H1 (cell line): ENCODE results near the gene AURKAIP1. TPM values are rescaled to one million over a fixed set of nuclear protein-coding genes. Genes with fewer than 3 reads are reported as not detected.

Experiments used
- CTCF ChIA-PET: fragments of 300-600 bp; sonication (Branson Sonifier 250); formaldehyde crosslinking; loops from one replicate; lab custom pipeline; 2021; ENCODE audit not compliant: partially characterized antibody; lab: Charles Lee
- POLR2A ChIA-PET: fragments of 300-600 bp; sonication (Branson Sonifier 250); formaldehyde crosslinking; loops from one replicate; lab custom pipeline; 2021; ENCODE audit warnings: inconsistent platforms; ENCODE audit not compliant: partially characterized antibody; lab: Charles Lee
- DNase-seq, 2 experiments: peaks; one replicate each; pipeline versions ENCODE4 v3.0.0 to v3.0.0-alpha.2; 2010 to 2022; ENCODE audit warnings: low spot score in 2 of 2, low read depth in 1 of 2, mixed read lengths in 1 of 2
- FAIRE-seq: peaks from 2 replicates; lab custom pipeline; 2011; peaks lifted over from hg19 to GRCh38; lab: Jason Lieb, UNC
- H2AFZ ChIP-seq: 2 replicates; pipeline ENCODE4 v1.8.1; 2012; ENCODE audit warnings: low read length, inconsistent platforms
- H2AK5ac ChIP-seq: 2 replicates; pipeline ENCODE4 v1.6.1; 2013; ENCODE audit warnings: low read depth, low read length
- H2BK120ac ChIP-seq: replicated peaks from 2 replicates; pipeline ENCODE3; 2013; ENCODE audit warnings: low read depth, low read length, inconsistent platforms
- H2BK12ac ChIP-seq: 2 replicates; pipeline ENCODE4 v1.6.1; 2013; ENCODE audit warnings: low read depth, low read length
- H2BK15ac ChIP-seq: 2 replicates; pipeline ENCODE4 v1.6.1; 2013; ENCODE audit warnings: low read length
- H2BK20ac ChIP-seq: 2 replicates; pipeline ENCODE4 v1.6.1; 2013; ENCODE audit warnings: low read length
- H2BK5ac ChIP-seq: 2 replicates; pipeline ENCODE4 v1.6.1; 2013; ENCODE audit warnings: low read depth, low read length
- H3K14ac ChIP-seq: 2 replicates; pipeline ENCODE4 v1.6.1; 2013; ENCODE audit warnings: inconsistent platforms; ENCODE audit not compliant: insufficient read length
- H3K18ac ChIP-seq: 2 replicates; pipeline ENCODE4 v1.6.1; 2013; ENCODE audit warnings: low read length; ENCODE audit errors: extremely low read depth
- H3K23ac ChIP-seq: 2 replicates; pipeline ENCODE4 v1.6.1; 2013; ENCODE audit warnings: inconsistent platforms; ENCODE audit not compliant: insufficient read length
- H3K23me2 ChIP-seq: 2 replicates; pipeline ENCODE4 v1.6.1; 2013; ENCODE audit warnings: low read depth, low read length
- H3K27ac ChIP-seq: 2 replicates; pipeline ENCODE4 v1.6.1; 2011; ENCODE audit warnings: low read depth, low read length, inconsistent platforms
- H3K27me3 ChIP-seq, 4 experiments: replicated peaks in 1 of 4; 1 replicate in 1 of 4; 2 replicates in 3 of 4; pipeline versions ENCODE4 v1.6.1 to v1.8.1; 2011 to 2013; ENCODE audit warnings: low read length in 3 of 4, mild to moderate bottlenecking in 3 of 4, inconsistent platforms in 2 of 4, mixed read lengths in 2 of 4, moderate library complexity in 1 of 4; ENCODE audit not compliant: control insufficient read depth in 3 of 4, insufficient read depth in 3 of 4; ENCODE audit errors: extremely low read depth in 1 of 4
- H3K36me3 ChIP-seq, 4 experiments: 2 replicates each; pipeline versions ENCODE4 v1.6.1 to v1.8.1; 2011 to 2013; ENCODE audit warnings: mild to moderate bottlenecking in 4 of 4, low read length in 3 of 4, moderate library complexity in 2 of 4, control low read depth in 1 of 4, inconsistent platforms in 1 of 4; ENCODE audit not compliant: insufficient read depth in 4 of 4, control insufficient read depth in 2 of 4
- H3K4ac ChIP-seq: replicated peaks from 2 replicates; pipeline ENCODE3; 2013; ENCODE audit warnings: low read length, low read depth, mixed read lengths, inconsistent platforms; ENCODE audit not compliant: insufficient read length
- H3K4me1 ChIP-seq, 4 experiments: replicated peaks in 1 of 4; 1 replicate in 1 of 4; 2 replicates in 3 of 4; pipeline versions ENCODE4 v1.6.1 to v1.8.1; 2011 to 2013; ENCODE audit warnings: low read length in 3 of 4, inconsistent platforms in 2 of 4, mixed read lengths in 1 of 4; ENCODE audit not compliant: insufficient read depth in 4 of 4, control insufficient read depth in 3 of 4
- H3K4me2 ChIP-seq, 2 experiments: 2 replicates each; pipeline versions ENCODE4 v1.6.1 to v1.8.1; 2011 to 2013; ENCODE audit warnings: low read depth in 2 of 2, low read length in 2 of 2, control low read depth in 1 of 2, inconsistent platforms in 1 of 2, mild to moderate bottlenecking in 1 of 2; ENCODE audit not compliant: insufficient read depth in 1 of 2
- H3K4me3 ChIP-seq, 4 experiments: fragments of 200-600, 300-600 bp in 1 of 4; sonication (generic), shearing (Covaris generic), sonication (Bioruptor Twin) in 1 of 4; 2 replicates each; pipeline versions ENCODE4 v1.5.1 to v1.8.1; 2011 to 2016; ENCODE audit warnings: low read length in 4 of 4, low read depth in 3 of 4, control low read depth in 2 of 4, inconsistent platforms in 2 of 4, mild to moderate bottlenecking in 2 of 4, mixed read lengths in 1 of 4, moderate library complexity in 1 of 4; ENCODE audit not compliant: insufficient read depth in 2 of 4; ENCODE audit errors: extremely low read depth in 1 of 4
- H3K56ac ChIP-seq: replicated peaks from 2 replicates; pipeline ENCODE3; 2013; ENCODE audit warnings: low read depth, mild to moderate bottlenecking, mixed read lengths, low read length, inconsistent platforms; ENCODE audit not compliant: insufficient read length
- H3K79me1 ChIP-seq: 2 replicates; pipeline ENCODE4 v1.6.1; 2013; ENCODE audit warnings: low read depth, low read length, control low read depth
- H3K79me2 ChIP-seq, 2 experiments: 2 replicates each; pipeline versions ENCODE4 v1.6.1 to v1.8.1; 2012 to 2013; ENCODE audit warnings: low read length in 2 of 2, mild to moderate bottlenecking in 2 of 2, inconsistent platforms in 1 of 2; ENCODE audit not compliant: insufficient read depth in 2 of 2, control insufficient read depth in 1 of 2
- H3K9ac ChIP-seq, 4 experiments: replicated peaks in 1 of 4; 1 replicate in 1 of 4; 2 replicates in 3 of 4; pipeline versions ENCODE4 v1.6.1 to v1.8.1; 2011 to 2013; ENCODE audit warnings: low read depth in 3 of 4, low read length in 3 of 4, control low read depth in 2 of 4, mild to moderate bottlenecking in 2 of 4, moderate library complexity in 2 of 4, inconsistent platforms in 1 of 4; ENCODE audit errors: extremely low read depth in 1 of 4
- H3K9me3 ChIP-seq, 2 experiments: 2 replicates each; pipeline versions ENCODE4 v1.6.1 to v1.8.1; 2012 to 2013; ENCODE audit warnings: mild to moderate bottlenecking in 2 of 2, moderate library complexity in 2 of 2, control low read depth in 1 of 2, inconsistent platforms in 1 of 2, low read depth in 1 of 2, low read length in 1 of 2, mixed read lengths in 1 of 2; ENCODE audit not compliant: insufficient read depth in 2 of 2
- H4K20me1 ChIP-seq, 2 experiments: replicated peaks in 1 of 2; 2 replicates each; pipeline versions ENCODE3 to v1.8.1; 2011 to 2013; ENCODE audit warnings: inconsistent platforms in 2 of 2, low read length in 2 of 2, mild to moderate bottlenecking in 1 of 2; ENCODE audit not compliant: insufficient read depth in 2 of 2, control insufficient read depth in 1 of 2
- H4K5ac ChIP-seq: 2 replicates; pipeline ENCODE4 v1.6.1; 2013; ENCODE audit warnings: low read length, low read depth, mixed read lengths, inconsistent platforms; ENCODE audit not compliant: insufficient read length
- H4K8ac ChIP-seq: 2 replicates; pipeline ENCODE4 v1.8.0; 2013; ENCODE audit warnings: mild to moderate bottlenecking, moderate library complexity, low read length, inconsistent platforms; ENCODE audit not compliant: insufficient read depth; ENCODE audit errors: extremely low read depth
- H4K91ac ChIP-seq: replicated peaks from 2 replicates; pipeline ENCODE3; 2013; ENCODE audit warnings: low read length, mixed read lengths, inconsistent platforms; ENCODE audit not compliant: insufficient read length
- CBX5 ChIP-seq: fragments of 300-800, 300-1000 bp; sonication (generic); IDR thresholded peaks from 2 replicates; pipeline ENCODE4 v1.7.1; 2016; ENCODE audit warnings: antibody characterized with exemption, low read length, low read depth
- CBX8 ChIP-seq: fragments of 300-800, 300-1000 bp; sonication (generic); IDR thresholded peaks from 2 replicates; pipeline ENCODE4 v1.7.1; 2016; ENCODE audit warnings: low read depth, low read length, borderline replicate concordance
- EP300 ChIP-seq, 2 experiments: IDR thresholded peaks; 1 replicate in 1 of 2; 2 replicates in 1 of 2; pipeline ENCODE4 v1.6.1; 2011 to 2012; ENCODE audit warnings: low read depth in 2 of 2, low read length in 2 of 2, mild to moderate bottlenecking in 2 of 2, borderline replicate concordance in 1 of 2, inconsistent platforms in 1 of 2, moderate library complexity in 1 of 2
- KDM1A ChIP-seq: fragments of 200-600, 300-600 bp; sonication (generic); IDR thresholded peaks from 2 replicates; pipeline ENCODE4 v1.7.1; 2016; ENCODE audit warnings: mild to moderate bottlenecking, low read length, borderline replicate concordance
- MAFK ChIP-seq: IDR thresholded peaks from 2 replicates; pipeline ENCODE4 v1.6.1; 2012; ENCODE audit warnings: low read depth, mild to moderate bottlenecking, improper control_type of control experiment, low read length
- RNF2 ChIP-seq: fragments of 200-900, 300-1000 bp; sonication (generic); IDR thresholded peaks from 2 replicates; pipeline ENCODE4 v1.7.1; 2016; ENCODE audit warnings: borderline replicate concordance, low read depth, mild to moderate bottlenecking, antibody characterized with exemption, low read length; ENCODE audit not compliant: poor library complexity, severe bottlenecking; ENCODE audit errors: missing control alignments
- WGBS, 2 experiments: shearing (Covaris generic) in 1 of 2; methylation state at CpG; one replicate each; pipeline versions ENCODE4 v1.1.6 to v1.1.7; 2013 to 2015; ENCODE audit warnings: low lambda C conversion rate in 2 of 2, mixed read lengths in 2 of 2, inconsistent platforms in 1 of 2, low coverage in 1 of 2, missing lambda C conversion rate in 1 of 2; ENCODE audit not compliant: insufficient replicate concordance in 2 of 2, insufficient coverage in 1 of 2, insufficient read length in 1 of 2; ENCODE audit errors: extremely low coverage in 1 of 2, missing lambda C conversion rate in 1 of 2; 5-methylcytosine and 5-hydroxymethylcytosine counted together
- polyA plus RNA-seq, 7 experiments: library from polyadenylated mRNA; depleted of rRNA in 3 of 7; stranded (reverse) in 5 of 7; unstranded in 2 of 7; fragments of >200 nt in 5 of 7; fragments of 200-250 nt in 2 of 7; gene quantifications; 1 replicate in 5 of 7; 2 replicates in 1 of 7; 4 replicates in 1 of 7; pipeline versions ENCODE4 v1.2.1 to v1.2.3, GENCODE V29; 2011 to 2013; ENCODE audit warnings: missing spikeins in 2 of 7, mixed read lengths in 2 of 7
- total RNA-seq: library from RNA; stranded (reverse); fragmentation: NEBNext Ultra II Directional; extraction: Animal tissue kit (Norgen Biotek cat#: 25700); gene quantifications from 2 replicates; pipeline ENCODE4 v1.2.1, GENCODE V29; 2021

Gene AURKAIP1
- total and polyA plus RNA-seq, 2 of the 8 experiments (the other 6 are each of a cell fraction or from before 2014, with no cell fraction given): 87.8 to 194 TPM

DNA sequence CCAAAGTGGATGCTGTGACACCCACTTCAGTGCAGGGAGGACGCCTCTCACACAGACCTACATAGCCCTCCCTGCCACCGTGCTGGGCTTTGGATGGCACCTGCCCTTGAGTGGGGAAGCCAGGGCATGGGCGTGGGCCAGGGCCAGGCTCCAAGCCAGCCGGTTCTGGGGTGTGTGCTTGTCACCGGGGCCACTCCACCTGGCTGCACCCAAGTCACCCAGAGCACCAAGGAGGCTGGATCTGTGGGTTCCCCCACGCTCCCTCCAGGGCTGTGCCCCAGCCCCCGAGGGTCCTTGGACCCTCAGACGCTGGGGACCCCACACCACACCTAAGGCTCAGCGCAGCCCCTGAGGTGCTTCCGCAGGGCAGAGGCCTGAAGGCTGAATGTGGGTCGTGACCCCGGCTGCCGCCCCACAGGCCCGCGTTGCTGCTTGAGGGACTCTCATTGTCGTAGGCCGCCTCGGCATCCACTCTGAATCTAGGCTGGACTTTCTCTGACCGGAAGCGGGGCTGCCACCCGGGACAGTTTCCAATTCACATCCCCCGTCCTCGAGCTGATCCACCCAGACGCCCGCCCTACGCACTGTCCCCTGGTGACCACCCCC is 18.1 kb downstream of the AURKAIP1 start:
- H3K9ac ChIP-seq: no peak overlapping the region
- no peaks in the 10 kb centered on the region for H3K9me3 ChIP-seq
- H2BK120ac ChIP-seq: no peak overlapping the region
- DNase-seq (no peak), FAIRE-seq (no peak)
- no peak overlapping the region for H3K14ac ChIP-seq
- no peaks in the 10 kb centered on the region for H3K79me1 ChIP-seq
- H2BK15ac ChIP-seq: no peak overlapping the region
- 0 out of 2 replicates have a peak overlapping the region, but pooled peaks have one; percentile 24 for H2BK5ac ChIP-seq
- H3K27me3 ChIP-seq: peaks cover 9 to 17% (median 14%) of the 10 kb centered on the region in 4 experiments
- H3K36me3 ChIP-seq: no peaks in the 10 kb centered on the region
- CTCF ChIA-PET: interaction anchor here (1.1 to 2.9 kb wide), 3 partner anchors 12 to 46 kb away, joined by 3 to 18 read pairs (median 3); no protein-coding TSS in a partner anchor
- no peak overlapping the region for H2AFZ ChIP-seq
- no peak overlapping the region for H4K8ac ChIP-seq
- H3K18ac ChIP-seq: no peak overlapping the region
- H3K4me1 ChIP-seq: peaks cover 2 to 48% (median 34%) of the 10 kb centered on the region in 4 experiments
- no peak overlapping the region for H3K56ac ChIP-seq
- no peak overlapping the region for H4K5ac ChIP-seq
- TF ChIP-seq MAFK: no peak
- TF ChIP-seq KDM1A: no peak
- no peak for TF ChIP-seq EP300 (IDR thresholded peaks at IDR 0.05; ENCODE audit: borderline replicate concordance in 1 of 2, low read depth in 2 of 2, low read length in 2 of 2)
- TF ChIP-seq CBX8: no peak
- no peak for TF ChIP-seq RNF2
- TF ChIP-seq CBX5: no peak
- peak overlapping the region; percentile 50; the same call in 1 of the 2 replicates for H2BK12ac ChIP-seq
- peaks cover 0 to 3% of the 10 kb centered on the region in 2 experiments for H4K20me1 ChIP-seq
- H3K23ac ChIP-seq: no peak overlapping the region
- no peak overlapping the region for H3K4me3 ChIP-seq
- H3K79me2 ChIP-seq: no peaks in the 10 kb centered on the region
- peak overlapping the region; percentile 7; the same call in 1 of the 2 replicates for H2BK20ac ChIP-seq
- peak overlapping the region; percentile 53; the same call in 1 of the 2 replicates for H2AK5ac ChIP-seq
- WGBS, 2 experiments: 95% methylated on average over 23 of the region's 26 CpGs; no CpG with 5 or more reads in 1 of the 2 experiments
- POLR2A ChIA-PET: interaction anchor here (1.2 to 4.0 kb wide), 5 partner anchors 14 to 64 kb away, joined by 3 to 19 read pairs (median 4); partner anchors contain the start of genes ANKRD65, AURKAIP1, CCNL2 and MRPL20
- H4K91ac ChIP-seq: peak overlapping the region; percentile 73
- no peak overlapping the region for H3K27ac ChIP-seq
- peaks cover 14% of the 10 kb centered on the region for H3K23me2 ChIP-seq
- no peak overlapping the region for H3K4me2 ChIP-seq
- H3K4ac ChIP-seq: no peak overlapping the region
